Retinal pigment epithelial cell (primary cell): ENCODE results near the gene DUSP7.

Source experiments
- DNase-seq: peaks from one replicate; pipeline ENCODE4 v3.0.0-alpha.2; 2010; ENCODE audit warnings: low read depth
- H3K4me3 ChIP-seq: 2 replicates; pipeline ENCODE4 v1.5.1; 2011; ENCODE audit warnings: mild to moderate bottlenecking, low read length, control low read depth, moderate library complexity
- CTCF ChIP-seq: conservative IDR thresholded peaks from 2 replicates; pipeline ENCODE4 v1.5.1; 2011; ENCODE audit warnings: low read depth, low read length, control low read depth, inconsistent platforms

DUSP7 gene

GRCh38 chr3:52079958-52080357, 23.6 kb upstream of the DUSP7 start:
- DNase-seq = no peak
- no peak for TF ChIP-seq CTCF
- no peak overlapping the region for H3K4me3 ChIP-seq

- DNase-seq = no peak
- TF ChIP-seq CTCF = no peak
- no peak overlapping the region for H3K4me3 ChIP-seq
These were observed 22.6 kb upstream of the DUSP7 start for GRCh38 chr3:52078781-52079560.

- TF ChIP-seq CTCF = no peak
- DNase-seq = no peak
- no peak overlapping the region for H3K4me3 ChIP-seq
These were observed 21.6 kb upstream of the DUSP7 start for GRCh38 chr3:52077925-52078324.

GRCh38 chr3:52076896-52077780, 20.8 kb upstream of the DUSP7 start:
- no peak for DNase-seq
- TF ChIP-seq CTCF = no peak
- H3K4me3 ChIP-seq = no peak overlapping the region

- DNase-seq = no peak
- no peak for TF ChIP-seq CTCF
- H3K4me3 ChIP-seq = no peak overlapping the region
These were observed 17.1 kb upstream of the DUSP7 start for GRCh38 chr3:52073490-52073889.

- no peak for DNase-seq
- no peak for TF ChIP-seq CTCF
- no peak overlapping the region for H3K4me3 ChIP-seq
These were observed 16.1 kb upstream of the DUSP7 start for GRCh38 chr3:52072471-52072870.

- TF ChIP-seq CTCF = no peak
- no peak for DNase-seq
These were observed 15.6 kb upstream of the DUSP7 start for GRCh38 chr3:52072020-52072419.

More at GRCh38 chr3:52072020-52072419, 15.6 kb upstream of the DUSP7 start:
- no peak overlapping the region for H3K4me3 ChIP-seq
